HEK293 (cell line): ENCODE results near the gene ASAP2.

Experiments
- CTCF ChIA-PET: fragments of 350-600 bp; formaldehyde crosslinking; extraction: SDS; loops from one replicate; lab custom pipeline; 2021; ENCODE audit warnings: antibody characterized with exemption; lab: Yijun Ruan, JAX
- POLR2A ChIA-PET: fragments of 300-600 bp; formaldehyde crosslinking; extraction: SDS; loops from one replicate; lab custom pipeline; 2020; ENCODE audit warnings: antibody characterized with exemption, inconsistent platforms; lab: Yijun Ruan, JAX
- H3K27ac ChIP-seq: fragments of 200-500 bp; sonication (Bioruptor generic); 2 replicates; pipeline ENCODE4 v1.5.1; 2014; ENCODE audit warnings: low read depth, low read length, control low read depth, inconsistent platforms; ENCODE audit errors: extremely low read depth
- H3K36me3 ChIP-seq, 2 experiments: fragments of 200-500 bp in 1 of 2; sonication (Bioruptor generic) in 1 of 2; 1 replicate in 1 of 2; 2 replicates in 1 of 2; pipeline ENCODE4 v1.5.1; 2014 to 2017; ENCODE audit warnings: inconsistent platforms in 2 of 2, low read length in 2 of 2; ENCODE audit not compliant: control insufficient read depth in 2 of 2, insufficient read depth in 1 of 2
- H3K4me1 ChIP-seq: fragments of 200-500 bp; sonication (Bioruptor generic); 2 replicates; pipeline ENCODE4 v1.5.1; 2014; ENCODE audit warnings: mild to moderate bottlenecking, low read length, inconsistent platforms; ENCODE audit not compliant: control insufficient read depth, insufficient read depth
- H3K4me3 ChIP-seq: 2 replicates; pipeline ENCODE4 v1.5.1; 2011; ENCODE audit warnings: low read depth, mild to moderate bottlenecking, control low read depth, low read length, moderate library complexity
- H3K9me3 ChIP-seq: fragments of 200-500 bp; sonication (Bioruptor generic); 2 replicates; pipeline ENCODE4 v1.5.1; 2014; ENCODE audit warnings: low read depth, low read length, inconsistent platforms; ENCODE audit not compliant: control insufficient read depth, insufficient read depth
- IKZF3 ChIP-seq: fragments of 450-650 bp; IDR thresholded peaks from 2 replicates; pipeline ENCODE4 v1.5.0; 2018; ENCODE audit warnings: missing biosample characterization, mild to moderate bottlenecking, missing genetic modification characterization, moderate library complexity
- SCRT2 ChIP-seq: fragments of 450-650 bp; formaldehyde crosslinking; IDR thresholded peaks from 2 replicates; pipeline ENCODE4 v1.5.1; 2016; ENCODE audit warnings: missing biosample characterization, missing genetic modification characterization
- ZBTB20 ChIP-seq: fragments of 450-650 bp; formaldehyde crosslinking; IDR thresholded peaks from 2 replicates; pipeline ENCODE4 v1.5.1; 2016; ENCODE audit warnings: missing biosample characterization, missing genetic modification characterization
- ZFP37 ChIP-seq: fragments of 450-650 bp; formaldehyde crosslinking; IDR thresholded peaks from 2 replicates; pipeline ENCODE4 v1.5.1; 2016; ENCODE audit warnings: missing biosample characterization, missing genetic modification characterization
- ZFP41 ChIP-seq: fragments of 450-650 bp; formaldehyde crosslinking; IDR thresholded peaks from 2 replicates; pipeline ENCODE4 v1.5.1; 2016; ENCODE audit warnings: missing biosample characterization, missing genetic modification characterization, borderline replicate concordance
- ZNF155 ChIP-seq: fragments of 450-650 bp; formaldehyde crosslinking; IDR thresholded peaks from 2 replicates; pipeline ENCODE4 v1.5.1; 2016; ENCODE audit warnings: missing biosample characterization, missing genetic modification characterization
- ZNF16 ChIP-seq: fragments of 450-650 bp; formaldehyde crosslinking; IDR thresholded peaks from 2 replicates; pipeline ENCODE4 v1.5.1; 2016; ENCODE audit warnings: low read depth, missing biosample characterization, missing genetic modification characterization
- ZNF2 ChIP-seq: fragments of 450-650 bp; formaldehyde crosslinking; IDR thresholded peaks from 2 replicates; pipeline ENCODE4 v1.5.1; 2016; ENCODE audit warnings: missing biosample characterization, missing genetic modification characterization
- ZNF223 ChIP-seq: fragments of 450-650 bp; formaldehyde crosslinking; IDR thresholded peaks from 2 replicates; pipeline ENCODE4 v1.5.1; 2016; ENCODE audit warnings: missing biosample characterization, missing genetic modification characterization
- ZNF324 ChIP-seq: fragments of 450-650 bp; formaldehyde crosslinking; IDR thresholded peaks from 2 replicates; pipeline ENCODE4 v1.5.1; 2016; ENCODE audit warnings: missing biosample characterization, missing genetic modification characterization
- ZNF514 ChIP-seq: fragments of 450-650 bp; formaldehyde crosslinking; IDR thresholded peaks from 2 replicates; pipeline ENCODE4 v1.5.1; 2016; ENCODE audit warnings: missing biosample characterization, missing genetic modification characterization
- ZNF623 ChIP-seq: fragments of 450-650 bp; formaldehyde crosslinking; IDR thresholded peaks from 2 replicates; pipeline ENCODE4 v1.5.1; 2016; ENCODE audit warnings: missing biosample characterization, missing genetic modification characterization
- ZNF654 ChIP-seq: fragments of 450-650 bp; formaldehyde crosslinking; IDR thresholded peaks from 2 replicates; pipeline ENCODE4 v1.5.1; 2016; ENCODE audit warnings: low read depth, missing biosample characterization, missing genetic modification characterization
- ZNF785 ChIP-seq: fragments of 450-650 bp; formaldehyde crosslinking; IDR thresholded peaks from 2 replicates; pipeline ENCODE4 v1.5.1; 2016; ENCODE audit warnings: missing biosample characterization, missing genetic modification characterization
- ZNF837 ChIP-seq: fragments of 450-650 bp; formaldehyde crosslinking; IDR thresholded peaks from 2 replicates; pipeline ENCODE4 v1.5.1; 2016; ENCODE audit warnings: missing biosample characterization, missing genetic modification characterization
- TF ChIP-seq, protein P1 (sequence below): fragments of 450-650 bp; formaldehyde crosslinking; conservative IDR thresholded peaks from 2 replicates; pipeline ENCODE4 v1.5.1; 2016; ENCODE audit warnings: low read depth, missing biosample characterization, missing genetic modification characterization
- TF ChIP-seq, protein P2 (sequence below): fragments of 450-650 bp; formaldehyde crosslinking; IDR thresholded peaks from 2 replicates; pipeline ENCODE4 v1.5.1; 2016; ENCODE audit warnings: missing biosample characterization, missing genetic modification characterization

The ASAP2 gene

DNA sequence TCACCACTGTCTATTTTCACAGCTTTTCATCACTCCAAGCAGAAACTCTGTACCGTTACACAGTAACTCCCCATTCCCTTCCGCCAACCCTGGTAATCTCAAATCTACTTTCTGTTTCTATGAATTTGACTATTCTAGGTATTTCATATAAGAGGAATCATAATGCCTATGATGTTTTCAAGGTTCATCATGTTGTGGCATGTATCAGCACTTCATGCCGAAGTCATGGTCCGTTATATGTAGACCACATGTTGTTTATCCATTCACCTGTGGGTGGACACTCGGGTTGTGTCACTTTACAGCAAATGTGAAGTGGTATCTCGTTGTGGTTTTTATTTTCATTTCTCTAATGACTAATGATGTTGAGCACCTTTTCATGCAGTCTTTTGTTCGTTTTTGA, 238.5 kb downstream of the ASAP2 start:
- Histone ChIP-seq H3K36me3 (peaks cover 61 to 85% of the 10 kb centered on the region in 2 experiments), H3K9me3 (no peaks in the 10 kb centered on the region), H3K4me3 (no peak overlapping the region), H3K4me1 (no peaks in the 10 kb centered on the region), H3K27ac (no peak overlapping the region)
- CTCF ChIA-PET = no interaction called here
- TF ChIP-seq ZNF514 (tag by site-specific recombination) = no peak
- TF ChIP-seq IKZF3 (tag by site-specific recombination) = no peak
- TF ChIP-seq ZNF837 (tag by site-specific recombination) = no peak
- no peak for TF ChIP-seq ZNF623
- no peak for TF ChIP-seq ZNF16 (tag by site-specific recombination)
- no peak for TF ChIP-seq ZNF155 (tag by site-specific recombination)
- TF ChIP-seq ZFP41 (tag by site-specific recombination) = no peak
- TF ChIP-seq ZNF324 (tag by site-specific recombination) = no peak
- TF ChIP-seq, protein P1, sequence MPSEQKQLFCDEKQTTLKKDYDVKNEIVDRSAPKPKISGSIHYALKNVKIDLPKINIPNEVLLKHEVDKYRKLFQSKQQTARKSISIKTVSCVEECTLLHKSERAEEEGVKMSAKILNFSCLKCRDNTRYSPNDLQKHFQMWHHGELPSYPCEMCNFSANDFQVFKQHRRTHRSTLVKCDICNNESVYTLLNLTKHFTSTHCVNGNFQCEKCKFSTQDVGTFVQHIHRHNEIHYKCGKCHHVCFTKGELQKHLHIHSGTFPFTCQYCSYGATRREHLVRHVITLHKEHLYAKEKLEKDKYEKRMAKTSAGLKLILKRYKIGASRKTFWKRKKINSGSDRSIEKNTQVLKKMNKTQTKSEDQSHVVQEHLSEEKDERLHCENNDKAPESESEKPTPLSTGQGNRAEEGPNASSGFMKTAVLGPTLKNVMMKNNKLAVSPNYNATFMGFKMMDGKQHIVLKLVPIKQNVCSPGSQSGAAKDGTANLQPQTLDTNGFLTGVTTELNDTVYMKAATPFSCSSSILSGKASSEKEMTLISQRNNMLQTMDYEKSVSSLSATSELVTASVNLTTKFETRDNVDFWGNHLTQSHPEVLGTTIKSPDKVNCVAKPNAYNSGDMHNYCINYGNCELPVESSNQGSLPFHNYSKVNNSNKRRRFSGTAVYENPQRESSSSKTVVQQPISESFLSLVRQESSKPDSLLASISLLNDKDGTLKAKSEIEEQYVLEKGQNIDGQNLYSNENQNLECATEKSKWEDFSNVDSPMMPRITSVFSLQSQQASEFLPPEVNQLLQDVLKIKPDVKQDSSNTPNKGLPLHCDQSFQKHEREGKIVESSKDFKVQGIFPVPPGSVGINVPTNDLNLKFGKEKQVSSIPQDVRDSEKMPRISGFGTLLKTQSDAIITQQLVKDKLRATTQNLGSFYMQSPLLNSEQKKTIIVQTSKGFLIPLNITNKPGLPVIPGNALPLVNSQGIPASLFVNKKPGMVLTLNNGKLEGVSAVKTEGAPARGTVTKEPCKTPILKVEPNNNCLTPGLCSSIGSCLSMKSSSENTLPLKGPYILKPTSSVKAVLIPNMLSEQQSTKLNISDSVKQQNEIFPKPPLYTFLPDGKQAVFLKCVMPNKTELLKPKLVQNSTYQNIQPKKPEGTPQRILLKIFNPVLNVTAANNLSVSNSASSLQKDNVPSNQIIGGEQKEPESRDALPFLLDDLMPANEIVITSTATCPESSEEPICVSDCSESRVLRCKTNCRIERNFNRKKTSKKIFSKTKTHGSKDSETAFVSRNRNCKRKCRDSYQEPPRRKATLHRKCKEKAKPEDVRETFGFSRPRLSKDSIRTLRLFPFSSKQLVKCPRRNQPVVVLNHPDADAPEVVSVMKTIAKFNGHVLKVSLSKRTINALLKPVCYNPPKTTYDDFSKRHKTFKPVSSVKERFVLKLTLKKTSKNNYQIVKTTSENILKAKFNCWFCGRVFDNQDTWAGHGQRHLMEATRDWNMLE (tag by site-specific recombination) = no peak
- TF ChIP-seq, protein P2, sequence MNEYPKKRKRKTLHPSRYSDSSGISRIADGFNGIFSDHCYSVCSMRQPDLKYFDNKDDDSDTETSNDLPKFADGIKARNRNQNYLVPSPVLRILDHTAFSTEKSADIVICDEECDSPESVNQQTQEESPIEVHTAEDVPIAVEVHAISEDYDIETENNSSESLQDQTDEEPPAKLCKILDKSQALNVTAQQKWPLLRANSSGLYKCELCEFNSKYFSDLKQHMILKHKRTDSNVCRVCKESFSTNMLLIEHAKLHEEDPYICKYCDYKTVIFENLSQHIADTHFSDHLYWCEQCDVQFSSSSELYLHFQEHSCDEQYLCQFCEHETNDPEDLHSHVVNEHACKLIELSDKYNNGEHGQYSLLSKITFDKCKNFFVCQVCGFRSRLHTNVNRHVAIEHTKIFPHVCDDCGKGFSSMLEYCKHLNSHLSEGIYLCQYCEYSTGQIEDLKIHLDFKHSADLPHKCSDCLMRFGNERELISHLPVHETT (tag by site-specific recombination) = no peak
- POLR2A ChIA-PET = no interaction called here

DNA sequence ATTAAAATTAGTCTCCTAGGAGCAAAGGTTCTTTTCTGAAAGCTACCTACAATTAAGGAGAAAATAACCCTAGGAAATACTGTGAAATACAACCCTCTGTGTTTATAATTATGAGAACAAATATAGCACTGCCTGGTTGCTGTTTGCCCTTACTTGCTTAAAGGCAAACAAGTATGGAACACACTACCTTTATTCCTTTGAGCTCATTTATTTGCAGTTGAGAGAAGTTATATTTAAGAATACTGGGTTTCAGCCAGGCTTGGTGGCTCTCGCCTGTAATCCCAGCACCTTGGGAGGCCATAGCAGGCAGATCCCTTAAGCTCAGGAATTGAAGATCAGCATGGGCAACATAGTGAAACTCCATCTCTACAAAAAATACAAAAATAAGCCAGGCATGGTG, 244.6 kb downstream of the ASAP2 start:
- ChIA-PET POLR2A (no interaction called here), CTCF (no interaction called here)
- Histone ChIP-seq H3K4me1 (no peaks in the 10 kb centered on the region), H3K4me3 (no peak overlapping the region), H3K9me3 (no peaks in the 10 kb centered on the region), H3K27ac (no peak overlapping the region), H3K36me3 (peaks cover 72 to 79% of the 10 kb centered on the region in 2 experiments)
- TF ChIP-seq ZBTB20 (tag by site-specific recombination) = no peak
- TF ChIP-seq ZFP37 (tag by site-specific recombination) = no peak
- TF ChIP-seq ZNF2 (tag by site-specific recombination) = no peak
- TF ChIP-seq ZNF785 (tag by site-specific recombination) = no peak
- no peak for TF ChIP-seq ZNF223 (tag by site-specific recombination)
- TF ChIP-seq ZNF654 = no peak
- TF ChIP-seq SCRT2 = no peak
